Lung (tissue), 12 donors: ENCODE results near the gene CDKN2B-AS1. TPM values are rescaled to one million over a fixed set of nuclear protein-coding genes. Genes with fewer than 3 reads are reported as not detected.
"Not testable (repeated sequence)": the region's sequence is repeated elsewhere in the genome, so short reads cannot be mapped to it uniquely, and the experiment has no call there.

Experiments
- ATAC-seq: fragments of 200-7000 bp; cut with Tn5 transposase; one replicate; pipeline ENCODE4 v1.9.1; 2020; ENCODE audit warnings: moderate number of reproducible peaks; ENCODE audit not compliant: insufficient read depth, low FRiP score
- DNase-seq, 3 donors: peaks; one replicate each; pipeline ENCODE4 v3.0.0-alpha.2; 2013 to 2017
- H3K27ac ChIP-seq, 2 donors: one replicate each; pipeline ENCODE4 v1.5.1; 2013; ENCODE audit warnings: mild to moderate bottlenecking in 2 of 2, moderate library complexity in 2 of 2, control low read depth in 1 of 2, inconsistent platforms in 1 of 2, low read depth in 1 of 2, low read length in 1 of 2
- H3K27me3 ChIP-seq, 3 donors: one replicate each; pipeline ENCODE4 v1.5.1; 2013; ENCODE audit warnings: low read length in 2 of 3; ENCODE audit not compliant: control insufficient read depth in 3 of 3, insufficient read depth in 3 of 3
- H3K36me3 ChIP-seq, 4 donors: one replicate each; pipeline ENCODE4 v1.5.1; 2013; ENCODE audit warnings: low read length in 4 of 4, mild to moderate bottlenecking in 1 of 4, moderate library complexity in 1 of 4; ENCODE audit not compliant: control insufficient read depth in 4 of 4, insufficient read depth in 4 of 4
- H3K4me1 ChIP-seq, 5 donors: one replicate each; pipeline ENCODE4 v1.5.1; 2013; ENCODE audit warnings: low read length in 5 of 5, mild to moderate bottlenecking in 2 of 5, moderate library complexity in 1 of 5; ENCODE audit not compliant: control insufficient read depth in 5 of 5, insufficient read depth in 5 of 5
- H3K4me3 ChIP-seq: one replicate; pipeline ENCODE4 v1.5.1; 2013; ENCODE audit warnings: mild to moderate bottlenecking, control low read depth, moderate library complexity
- H3K9ac ChIP-seq, 2 donors: one replicate each; pipeline ENCODE4 v1.5.1; 2013; ENCODE audit warnings: low read length in 2 of 2, control low read depth in 1 of 2; ENCODE audit not compliant: insufficient read depth in 1 of 2
- H3K9me3 ChIP-seq, 4 donors: one replicate each; pipeline ENCODE4 v1.5.1; 2013; ENCODE audit warnings: low read length in 3 of 4, mild to moderate bottlenecking in 1 of 4, moderate library complexity in 1 of 4; ENCODE audit not compliant: control insufficient read depth in 4 of 4, insufficient read depth in 3 of 4
- WGBS, 2 donors: extraction: QIAGEN DNeasy Blood & Tissue Kit; methylation state at CpG; one replicate each; pipeline ENCODE4 v1.1.7; 2013; 5-methylcytosine and 5-hydroxymethylcytosine counted together
- polyA plus RNA-seq, 2 donors: library from polyadenylated mRNA; stranded (reverse); fragments of 200-250 nt; gene quantifications; one replicate each; pipeline ENCODE4 v1.2.1, GENCODE V29; 2013
- total RNA-seq, 2 donors: library from RNA; depleted of rRNA in 1 of 2; stranded (reverse); fragments of >200 nt in 1 of 2; gene quantifications; one replicate each; pipeline ENCODE4 v1.2.1, GENCODE V29; 2014 to 2021
- TF ChIP-seq, protein P1 (sequence below): IDR thresholded peaks from 2 replicates; pipeline ENCODE4 v1.5.1; 2012; ENCODE audit warnings: mild to moderate bottlenecking; ENCODE audit errors: control extremely low read depth, extremely low read depth
- donor health status: control.
- donor health status: control.
- donor health status: Bipolar disorder and iron deficiency.
- donor health status: healthy.
- donor health status: DM: yes; HTN: yes; CAD: no.

Gene CDKN2B-AS1
- total and polyA plus RNA-seq, 4 donors = 0.32 to 1.2 (median 0.59) TPM

DNA sequence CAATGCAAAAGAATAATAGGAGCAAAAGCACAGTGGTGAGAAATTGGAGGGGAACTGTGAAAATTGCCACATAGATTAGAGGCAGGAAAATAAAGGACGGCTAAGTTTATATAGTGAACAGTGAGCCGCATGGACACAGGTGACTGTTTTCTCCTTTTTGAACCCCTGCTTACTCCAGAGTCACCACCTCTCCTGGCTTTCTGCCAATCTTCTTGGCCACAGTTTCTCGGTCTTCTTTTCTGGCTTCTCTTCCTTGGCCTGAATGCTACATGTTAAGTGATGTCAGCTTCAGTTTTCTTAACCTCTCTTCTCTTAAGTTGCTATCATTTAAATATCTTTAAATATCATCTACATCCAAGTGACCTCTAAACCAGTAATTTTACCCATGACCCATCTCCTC, 61.8 kb downstream of the CDKN2B-AS1 start:
- no peaks in the 10 kb centered on the region for H3K36me3 ChIP-seq
- H3K9ac ChIP-seq = no peak overlapping the region
- no peak for DNase-seq
- ATAC-seq = no peak
- no peaks in the 10 kb centered on the region for H3K27me3 ChIP-seq
- TF ChIP-seq, protein P1, sequence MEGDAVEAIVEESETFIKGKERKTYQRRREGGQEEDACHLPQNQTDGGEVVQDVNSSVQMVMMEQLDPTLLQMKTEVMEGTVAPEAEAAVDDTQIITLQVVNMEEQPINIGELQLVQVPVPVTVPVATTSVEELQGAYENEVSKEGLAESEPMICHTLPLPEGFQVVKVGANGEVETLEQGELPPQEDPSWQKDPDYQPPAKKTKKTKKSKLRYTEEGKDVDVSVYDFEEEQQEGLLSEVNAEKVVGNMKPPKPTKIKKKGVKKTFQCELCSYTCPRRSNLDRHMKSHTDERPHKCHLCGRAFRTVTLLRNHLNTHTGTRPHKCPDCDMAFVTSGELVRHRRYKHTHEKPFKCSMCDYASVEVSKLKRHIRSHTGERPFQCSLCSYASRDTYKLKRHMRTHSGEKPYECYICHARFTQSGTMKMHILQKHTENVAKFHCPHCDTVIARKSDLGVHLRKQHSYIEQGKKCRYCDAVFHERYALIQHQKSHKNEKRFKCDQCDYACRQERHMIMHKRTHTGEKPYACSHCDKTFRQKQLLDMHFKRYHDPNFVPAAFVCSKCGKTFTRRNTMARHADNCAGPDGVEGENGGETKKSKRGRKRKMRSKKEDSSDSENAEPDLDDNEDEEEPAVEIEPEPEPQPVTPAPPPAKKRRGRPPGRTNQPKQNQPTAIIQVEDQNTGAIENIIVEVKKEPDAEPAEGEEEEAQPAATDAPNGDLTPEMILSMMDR = no peak
- H3K27ac ChIP-seq = no peak overlapping the region
- WGBS, 2 donors = 45 to 50% methylated on average over 3 of the region's 3 CpGs
- H3K4me1 ChIP-seq = no peaks in the 10 kb centered on the region
- no peaks in the 10 kb centered on the region for H3K9me3 ChIP-seq
- H3K4me3 ChIP-seq = no peak overlapping the region

DNA sequence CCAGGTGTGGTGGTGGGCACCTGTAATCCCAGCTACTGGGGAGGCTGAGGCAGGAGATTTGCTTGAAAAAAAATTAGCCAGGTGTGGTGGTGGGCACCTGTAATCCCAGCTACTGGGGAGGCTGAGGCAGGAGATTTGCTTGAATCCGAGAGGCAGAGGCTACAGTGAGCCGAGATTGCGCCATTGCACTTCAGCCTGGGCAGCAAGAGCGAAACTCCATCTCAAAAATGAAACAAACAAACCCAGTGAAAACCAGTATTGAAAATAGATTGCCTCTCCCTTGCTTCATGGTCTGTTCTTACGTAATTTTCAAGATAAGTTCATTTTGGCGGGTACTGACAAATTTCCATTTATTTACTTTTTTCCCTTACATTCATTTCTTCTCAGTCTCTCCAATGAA, 63.4 kb downstream of the CDKN2B-AS1 start:
- not testable (repeated sequence) for DNase-seq, H3K4me1 ChIP-seq, H3K9ac ChIP-seq, ATAC-seq, H3K9me3 ChIP-seq, H3K36me3 ChIP-seq, H3K27ac ChIP-seq, H3K27me3 ChIP-seq, H3K4me3 ChIP-seq
- WGBS, 2 donors = 94 to 99% methylated on average over 6 of the region's 6 CpGs

DNA sequence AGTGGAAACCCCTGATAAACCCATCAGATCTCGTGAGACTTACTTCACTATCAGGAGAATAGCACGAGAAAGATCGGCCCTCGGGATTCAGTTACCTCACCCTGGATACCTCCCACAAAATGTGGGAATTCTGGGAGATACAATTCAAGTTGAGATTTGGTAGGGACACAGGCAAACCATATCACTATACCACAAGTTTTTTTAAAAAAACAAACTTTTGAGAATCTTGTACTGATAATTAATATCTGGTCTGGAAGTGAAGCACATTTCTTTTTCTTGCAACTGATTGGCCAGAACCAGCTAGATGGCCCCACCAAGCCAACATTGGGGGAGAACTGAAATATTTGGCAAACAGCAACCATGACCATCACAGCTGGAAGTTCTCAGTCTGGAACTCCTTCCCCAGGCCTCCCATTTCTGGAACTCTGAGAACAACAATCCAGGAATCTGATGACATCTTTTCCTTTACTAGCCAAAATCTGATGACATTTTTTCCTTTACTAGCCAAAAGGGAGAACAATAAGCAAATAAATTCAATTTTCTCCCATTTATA, 66.3 kb downstream of the CDKN2B-AS1 start:
- TF ChIP-seq, protein P1 = no peak
- no peak overlapping the region for H3K4me3 ChIP-seq
- no peaks in the 10 kb centered on the region for H3K36me3 ChIP-seq
- no peak overlapping the region for H3K27ac ChIP-seq
- DNase-seq = no peak
- H3K27me3 ChIP-seq = no peaks in the 10 kb centered on the region
- no peak overlapping the region for H3K9ac ChIP-seq
- no peaks in the 10 kb centered on the region for H3K9me3 ChIP-seq
- peak; percentile 66 for ATAC-seq
- WGBS, 2 donors = 85 to 90% methylated on average over 4 of the region's 4 CpGs
- H3K4me1 ChIP-seq = no peaks in the 10 kb centered on the region

DNA sequence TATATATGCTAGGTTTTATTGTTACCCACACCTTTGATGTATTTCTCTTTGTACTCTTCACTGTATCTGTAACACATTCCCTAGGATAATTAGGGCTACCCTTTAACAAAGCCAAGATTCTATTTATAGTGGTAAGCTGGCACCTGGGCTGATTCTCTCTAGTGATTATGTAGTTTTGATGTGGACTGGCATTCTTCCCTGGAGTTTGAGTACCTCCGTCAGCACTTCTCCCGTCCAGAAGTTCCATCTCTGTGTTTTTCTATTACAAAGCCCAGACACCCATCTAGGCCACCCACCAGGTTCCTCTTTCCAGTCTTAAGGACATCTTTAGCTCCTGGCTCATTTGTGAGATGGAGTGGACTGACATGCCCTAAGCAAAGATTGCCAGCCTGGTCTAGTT, 70.4 kb downstream of the CDKN2B-AS1 start:
- Histone ChIP-seq H3K9ac (no peak overlapping the region), H3K9me3 (no peaks in the 10 kb centered on the region), H3K36me3 (no peaks in the 10 kb centered on the region), H3K4me3 (no peak overlapping the region), H3K27ac (no peak overlapping the region), H3K27me3 (no peaks in the 10 kb centered on the region), H3K4me1 (no peaks in the 10 kb centered on the region)
- ATAC-seq (no peak), DNase-seq (no peak)
- TF ChIP-seq, protein P1 = no peak
- WGBS, 2 donors = 64 to 69% methylated on average over 2 of the region's 2 CpGs
